22Rv1 (cell line): Measurements from ENCODE around the gene SMAD6.

Source experiments
- CTCF ChIP-seq: fragments of 450-650 bp; IDR thresholded peaks from 2 replicates; pipeline ENCODE4 v1.5.1; 2017; ENCODE audit warnings: mild to moderate bottlenecking
- ZFX ChIP-seq: fragments of 450-650 bp; IDR thresholded peaks from 2 replicates; pipeline ENCODE4 v1.6.1; 2017; ENCODE audit warnings: antibody characterized with exemption, borderline replicate concordance

- TF ChIP-seq CTCF: no peak
- TF ChIP-seq ZFX: no peak
These were observed 82.1 kb downstream of the SMAD6 start for GRCh38 chr15:66784174-66784573.
